ENCODE measurements around the gene CTCF.

DNA sequence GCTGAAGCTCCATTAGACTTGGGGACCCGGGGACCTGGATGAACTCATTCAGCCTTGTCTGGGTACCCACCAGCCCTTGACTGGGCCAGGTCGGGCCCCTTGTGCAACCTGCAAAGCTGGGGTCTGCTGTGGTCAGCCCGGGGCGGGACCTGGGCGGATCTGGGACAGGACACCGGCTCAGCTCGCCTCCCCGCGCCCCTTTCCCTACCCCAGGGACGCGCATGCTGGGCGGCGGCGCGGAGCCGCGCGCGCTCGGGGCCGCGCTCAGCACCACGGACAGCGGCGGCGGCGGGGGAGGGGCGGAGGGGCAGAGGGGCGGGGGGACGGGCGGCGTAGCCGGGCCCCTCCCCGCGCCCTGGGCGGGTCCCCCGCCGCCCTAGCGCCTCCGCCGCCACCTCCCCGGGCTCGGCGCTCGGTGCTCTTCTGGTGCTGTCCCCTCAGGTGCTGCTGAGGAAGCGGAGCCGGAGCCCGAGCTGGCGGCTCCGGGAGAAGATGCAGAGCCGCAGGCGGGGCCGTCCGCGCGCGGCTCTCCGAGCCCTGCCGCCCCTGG lies 90.3 kb downstream of the CTCF start:
- TF ChIP-seq POLR2AphosphoS2 (IDR thresholded peaks at IDR 0.05; ENCODE audit: low read depth, low read length) (no peak), RELA (IDR thresholded peaks at IDR 0.05; ENCODE audit: borderline replicate concordance, partially characterized antibody) (no peak), POLR2A (IDR thresholded peaks at IDR 0.05; ENCODE audit: low read depth, low read length) (no peak), TBL1XR1 (IDR thresholded peaks at IDR 0.05; ENCODE audit: low read depth, low read length) (no peak), CHD2 (IDR thresholded peaks at IDR 0.05; ENCODE audit: borderline replicate concordance, low read depth, low read length) (no peak), SUZ12 (IDR thresholded peaks at IDR 0.05; ENCODE audit: unreplicated experiment) (no peak)
- TF ChIP-seq, protein P1, sequence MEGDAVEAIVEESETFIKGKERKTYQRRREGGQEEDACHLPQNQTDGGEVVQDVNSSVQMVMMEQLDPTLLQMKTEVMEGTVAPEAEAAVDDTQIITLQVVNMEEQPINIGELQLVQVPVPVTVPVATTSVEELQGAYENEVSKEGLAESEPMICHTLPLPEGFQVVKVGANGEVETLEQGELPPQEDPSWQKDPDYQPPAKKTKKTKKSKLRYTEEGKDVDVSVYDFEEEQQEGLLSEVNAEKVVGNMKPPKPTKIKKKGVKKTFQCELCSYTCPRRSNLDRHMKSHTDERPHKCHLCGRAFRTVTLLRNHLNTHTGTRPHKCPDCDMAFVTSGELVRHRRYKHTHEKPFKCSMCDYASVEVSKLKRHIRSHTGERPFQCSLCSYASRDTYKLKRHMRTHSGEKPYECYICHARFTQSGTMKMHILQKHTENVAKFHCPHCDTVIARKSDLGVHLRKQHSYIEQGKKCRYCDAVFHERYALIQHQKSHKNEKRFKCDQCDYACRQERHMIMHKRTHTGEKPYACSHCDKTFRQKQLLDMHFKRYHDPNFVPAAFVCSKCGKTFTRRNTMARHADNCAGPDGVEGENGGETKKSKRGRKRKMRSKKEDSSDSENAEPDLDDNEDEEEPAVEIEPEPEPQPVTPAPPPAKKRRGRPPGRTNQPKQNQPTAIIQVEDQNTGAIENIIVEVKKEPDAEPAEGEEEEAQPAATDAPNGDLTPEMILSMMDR (IDR thresholded peaks at IDR 0.05 in 2 of 3, conservative IDR thresholded peaks at IDR 0.05 in 1 of 3; ENCODE audit: control insufficient read depth in 2 of 3, extremely low read depth in 1 of 3, insufficient read depth in 1 of 3, low read depth in 3 of 3, low read length in 3 of 3) = no peak
- TF ChIP-seq, protein P2, sequence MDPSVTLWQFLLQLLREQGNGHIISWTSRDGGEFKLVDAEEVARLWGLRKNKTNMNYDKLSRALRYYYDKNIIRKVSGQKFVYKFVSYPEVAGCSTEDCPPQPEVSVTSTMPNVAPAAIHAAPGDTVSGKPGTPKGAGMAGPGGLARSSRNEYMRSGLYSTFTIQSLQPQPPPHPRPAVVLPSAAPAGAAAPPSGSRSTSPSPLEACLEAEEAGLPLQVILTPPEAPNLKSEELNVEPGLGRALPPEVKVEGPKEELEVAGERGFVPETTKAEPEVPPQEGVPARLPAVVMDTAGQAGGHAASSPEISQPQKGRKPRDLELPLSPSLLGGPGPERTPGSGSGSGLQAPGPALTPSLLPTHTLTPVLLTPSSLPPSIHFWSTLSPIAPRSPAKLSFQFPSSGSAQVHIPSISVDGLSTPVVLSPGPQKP (IDR thresholded peaks at IDR 0.05; ENCODE audit: low read depth, low read length) = no peak
